Measurements from ENCODE around the gene UST. TPM values are rescaled to one million over a fixed set of nuclear protein-coding genes. Genes with fewer than 3 reads are reported as not detected.

UST gene
- total and polyA plus RNA-seq, 2 donors (not counting 1 experiment from before 2014, with no cell fraction given): 7.3 to 16.9 TPM

DNA sequence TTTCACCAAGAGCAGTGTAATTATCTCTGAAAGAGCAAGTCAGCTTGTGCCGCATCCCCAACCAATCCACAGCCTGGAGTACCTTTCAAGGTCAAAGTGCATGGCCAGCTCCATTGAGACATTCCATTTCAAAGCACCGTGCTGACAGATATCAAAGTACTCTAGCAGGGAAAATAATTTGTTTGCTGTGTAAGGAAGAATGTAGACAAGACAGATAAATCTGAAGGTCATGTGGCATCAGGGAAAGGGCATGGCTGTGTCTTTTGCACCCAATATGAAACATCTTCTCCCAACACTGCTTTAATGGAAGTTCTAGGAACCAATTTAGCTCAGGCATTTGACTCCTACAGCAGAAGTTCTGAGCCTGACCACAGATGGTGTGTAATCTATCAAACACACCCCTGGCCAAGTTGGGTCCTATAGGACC is 328.0 kb downstream of the UST start:
- Histone ChIP-seq H3K4me2 (replicated peaks; ENCODE audit: low read depth, low read length, poor library complexity, severe bottlenecking) (no peak overlapping the region), H3K27me3 (replicated peaks in 1 of 4; ENCODE audit: control extremely low read depth in 1 of 4, control insufficient read depth in 3 of 4, insufficient read depth in 4 of 4, low read length in 3 of 4) (no peaks in the 10 kb centered on the region), H2AFZ (ENCODE audit: insufficient read depth, low read depth, low read length, poor library complexity, severe bottlenecking) (no peak overlapping the region), H3K79me2 (ENCODE audit: control insufficient read depth, insufficient read depth, low read length) (no peaks in the 10 kb centered on the region), H3K27ac (ENCODE audit: low read length in 2 of 2) (no peak overlapping the region), H3K36me3 (replicated peaks in 1 of 2; ENCODE audit: control extremely low read depth in 1 of 2, control insufficient read depth in 1 of 2, extremely low read depth in 1 of 2, insufficient read depth in 2 of 2, low read length in 1 of 2) (peaks cover 0 to 14% of the 10 kb centered on the region in 2 experiments), H3K9ac (ENCODE audit: low read length) (no peak overlapping the region), H3K4me1 (ENCODE audit: control insufficient read depth in 2 of 2, insufficient read depth in 2 of 2, low read length in 2 of 2) (no peaks in the 10 kb centered on the region), H3K4me3 (ENCODE audit: control extremely low read depth in 1 of 5, extremely low read depth in 1 of 5, insufficient read depth in 1 of 5, low read depth in 2 of 5, low read length in 4 of 5) (no peak overlapping the region), H4K20me1 (ENCODE audit: control insufficient read depth, insufficient read depth, low read length, poor library complexity, severe bottlenecking) (no peaks in the 10 kb centered on the region), H3K9me3 (ENCODE audit: control extremely low read depth in 1 of 3, control insufficient read depth in 2 of 3, insufficient read depth in 1 of 3, low read length in 2 of 3) (no peaks in the 10 kb centered on the region)
- DNase-seq: no peak
- no peak overlapping the region for H3K4me3 Mint-ChIP-seq
- no peak for ATAC-seq (ENCODE audit: low read depth)
- no peaks in the 10 kb centered on the region for H3K9me3 Mint-ChIP-seq (ENCODE audit: insufficient read depth)
- ChIA-PET CTCF (interaction anchor here (1.0 to 4.1 kb wide), 5 partner anchors 8 to 357 kb away, joined by 3 to 23 read pairs (median 4); no protein-coding TSS in a partner anchor), POLR2A (no interaction called here)
- H3K27ac Mint-ChIP-seq: peak overlapping the region; percentile 3
- intact Hi-C loops (cut with micrococcal nuclease): no loop called here
- no peaks in the 10 kb centered on the region for H3K27me3 Mint-ChIP-seq
- H3K4me1 Mint-ChIP-seq: peaks cover 7% of the 10 kb centered on the region
- 100% methylated on average over 1 of the region's 2 CpGs for WGBS (ENCODE audit: insufficient coverage)
- TF ChIP-seq EZH2 (IDR thresholded peaks at IDR 0.05; ENCODE audit: borderline replicate concordance, insufficient read depth, low read depth, low read length, poor library complexity, severe bottlenecking): no peak
- TF ChIP-seq, protein P1, sequence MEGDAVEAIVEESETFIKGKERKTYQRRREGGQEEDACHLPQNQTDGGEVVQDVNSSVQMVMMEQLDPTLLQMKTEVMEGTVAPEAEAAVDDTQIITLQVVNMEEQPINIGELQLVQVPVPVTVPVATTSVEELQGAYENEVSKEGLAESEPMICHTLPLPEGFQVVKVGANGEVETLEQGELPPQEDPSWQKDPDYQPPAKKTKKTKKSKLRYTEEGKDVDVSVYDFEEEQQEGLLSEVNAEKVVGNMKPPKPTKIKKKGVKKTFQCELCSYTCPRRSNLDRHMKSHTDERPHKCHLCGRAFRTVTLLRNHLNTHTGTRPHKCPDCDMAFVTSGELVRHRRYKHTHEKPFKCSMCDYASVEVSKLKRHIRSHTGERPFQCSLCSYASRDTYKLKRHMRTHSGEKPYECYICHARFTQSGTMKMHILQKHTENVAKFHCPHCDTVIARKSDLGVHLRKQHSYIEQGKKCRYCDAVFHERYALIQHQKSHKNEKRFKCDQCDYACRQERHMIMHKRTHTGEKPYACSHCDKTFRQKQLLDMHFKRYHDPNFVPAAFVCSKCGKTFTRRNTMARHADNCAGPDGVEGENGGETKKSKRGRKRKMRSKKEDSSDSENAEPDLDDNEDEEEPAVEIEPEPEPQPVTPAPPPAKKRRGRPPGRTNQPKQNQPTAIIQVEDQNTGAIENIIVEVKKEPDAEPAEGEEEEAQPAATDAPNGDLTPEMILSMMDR (IDR thresholded peaks at IDR 0.05): no peak

DNA sequence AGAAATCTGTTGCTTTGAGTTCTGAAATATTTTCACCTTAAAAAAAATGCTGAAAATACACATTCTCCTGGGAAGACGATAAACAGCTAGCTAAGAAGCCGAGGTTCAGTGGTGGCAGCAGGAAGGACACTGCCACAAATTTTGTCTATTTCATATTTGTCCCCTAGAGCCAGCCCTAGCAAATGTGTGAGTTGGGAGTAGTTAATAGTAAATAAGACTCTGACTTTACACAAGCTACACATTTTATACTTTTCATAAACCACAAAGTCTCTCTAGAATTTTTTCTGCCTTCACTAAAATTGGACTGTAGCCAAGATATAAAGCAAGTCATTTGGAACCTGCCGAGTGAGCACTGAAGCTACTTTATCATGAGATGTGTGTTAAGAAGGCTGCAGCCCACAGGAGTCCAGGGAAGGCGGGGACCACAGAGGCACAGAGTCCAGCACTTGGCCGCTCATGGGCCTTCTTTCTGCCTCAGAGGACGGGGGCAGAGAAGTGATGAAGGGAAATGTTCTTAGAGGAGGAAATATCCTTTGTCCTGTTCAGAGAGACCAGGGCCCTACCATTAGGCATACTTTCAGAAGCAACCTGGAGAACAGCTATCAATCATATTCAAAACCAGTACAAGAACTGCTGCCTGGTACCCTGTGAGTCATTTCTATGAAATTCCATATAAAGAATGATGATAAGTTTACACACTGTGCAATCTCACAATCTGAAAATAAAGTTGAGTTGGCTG is 329.0 kb downstream of the UST start:
- Histone ChIP-seq H3K4me1 (ENCODE audit: control insufficient read depth in 2 of 2, insufficient read depth in 2 of 2, low read length in 2 of 2) (no peaks in the 10 kb centered on the region), H3K79me2 (ENCODE audit: control insufficient read depth, insufficient read depth, low read length) (no peaks in the 10 kb centered on the region), H3K4me3 (ENCODE audit: control extremely low read depth in 1 of 5, extremely low read depth in 1 of 5, insufficient read depth in 1 of 5, low read depth in 2 of 5, low read length in 4 of 5) (no peak overlapping the region), H3K27ac (ENCODE audit: low read length in 2 of 2) (no peak overlapping the region), H3K4me2 (replicated peaks; ENCODE audit: low read depth, low read length, poor library complexity, severe bottlenecking) (no peak overlapping the region), H2AFZ (ENCODE audit: insufficient read depth, low read depth, low read length, poor library complexity, severe bottlenecking) (no peak overlapping the region), H3K27me3 (replicated peaks in 1 of 4; ENCODE audit: control extremely low read depth in 1 of 4, control insufficient read depth in 3 of 4, insufficient read depth in 4 of 4, low read length in 3 of 4) (no peaks in the 10 kb centered on the region), H4K20me1 (ENCODE audit: control insufficient read depth, insufficient read depth, low read length, poor library complexity, severe bottlenecking) (no peaks in the 10 kb centered on the region), H3K9ac (ENCODE audit: low read length) (no peak overlapping the region), H3K9me3 (ENCODE audit: control extremely low read depth in 1 of 3, control insufficient read depth in 2 of 3, insufficient read depth in 1 of 3, low read length in 2 of 3) (no peaks in the 10 kb centered on the region), H3K36me3 (replicated peaks in 1 of 2; ENCODE audit: control extremely low read depth in 1 of 2, control insufficient read depth in 1 of 2, extremely low read depth in 1 of 2, insufficient read depth in 2 of 2, low read length in 1 of 2) (peaks cover 0 to 14% of the 10 kb centered on the region in 2 experiments)
- Mint-ChIP-seq H3K27ac (no peak overlapping the region), H3K4me3 (no peak overlapping the region), H3K4me1 (peaks cover 7% of the 10 kb centered on the region), H3K9me3 (ENCODE audit: insufficient read depth) (no peaks in the 10 kb centered on the region), H3K27me3 (no peaks in the 10 kb centered on the region)
- POLR2A ChIA-PET: no interaction called here
- TF ChIP-seq, protein P1 (IDR thresholded peaks at IDR 0.05): no peak
- no peak for TF ChIP-seq EZH2 (IDR thresholded peaks at IDR 0.05; ENCODE audit: borderline replicate concordance, insufficient read depth, low read depth, low read length, poor library complexity, severe bottlenecking)
- no peak for ATAC-seq (ENCODE audit: low read depth)
- 48% methylated on average over 2 of the region's 6 CpGs for WGBS (ENCODE audit: insufficient coverage)
- CTCF ChIA-PET: interaction anchor here (0.7 to 4.1 kb wide), 8 partner anchors 9 to 442 kb away, joined by 3 to 23 read pairs (median 4); no protein-coding TSS in a partner anchor
- intact Hi-C loops (cut with micrococcal nuclease): no loop called here
- no peak for DNase-seq
